CD4-positive, alpha-beta memory T cell (primary cell): Measurements from ENCODE around the gene RERE. TPM values are rescaled to one million over a fixed set of nuclear protein-coding genes. Genes with fewer than 3 reads are reported as not detected.
"Not testable (repeated sequence)": the region's sequence is repeated elsewhere in the genome, so short reads cannot be mapped to it uniquely, and the experiment has no call there.

Experiments used
- CTCF ChIA-PET: fragments of 350-600 bp; sonication (Branson Sonifier 250); formaldehyde crosslinking; loops from one replicate; lab custom pipeline; 2021; ENCODE audit warnings: inconsistent platforms; ENCODE audit not compliant: partially characterized antibody; lab: Charles Lee
- POLR2A ChIA-PET: fragments of 350-600 bp; sonication (Branson Sonifier 250); formaldehyde crosslinking; loops from one replicate; lab custom pipeline; 2021; ENCODE audit not compliant: partially characterized antibody; lab: Charles Lee
- DNase-seq, 5 donors: peaks; one replicate each; pipeline versions ENCODE4 v3.0.0 to v3.0.0-alpha.2; 2020 to 2022; ENCODE audit warnings: mixed read lengths in 1 of 5
- H3K27ac ChIP-seq: one replicate; pipeline ENCODE4 v1.7.0; 2013; ENCODE audit warnings: low read depth, low read length
- H3K27me3 ChIP-seq: 2 replicates; pipeline ENCODE4 v1.7.0; 2013; ENCODE audit warnings: mild to moderate bottlenecking, low read length, moderate library complexity; ENCODE audit not compliant: insufficient read depth
- H3K36me3 ChIP-seq: 2 replicates; pipeline ENCODE4 v1.7.0; 2013; ENCODE audit warnings: mild to moderate bottlenecking, low read length, moderate library complexity; ENCODE audit not compliant: insufficient read depth
- H3K4me1 ChIP-seq: 2 replicates; pipeline ENCODE4 v1.7.0; 2013; ENCODE audit warnings: mild to moderate bottlenecking, low read length, moderate library complexity; ENCODE audit not compliant: insufficient read depth
- H3K4me3 ChIP-seq, 2 donors: one replicate each; pipeline ENCODE4 v1.7.0; 2013; ENCODE audit warnings: low read length in 2 of 2, mild to moderate bottlenecking in 1 of 2
- H3K9me3 ChIP-seq, 2 donors: one replicate each; pipeline ENCODE4 v1.7.0; 2013; ENCODE audit warnings: low read length in 2 of 2, control low read depth in 1 of 2; ENCODE audit not compliant: control insufficient read depth in 1 of 2
- H3K27ac Mint-ChIP-seq, 7 donors: one replicate each; pipeline ENCODE4 v1.8.0; 2020 to 2021; ENCODE audit warnings: mixed read lengths in 7 of 7, mild to moderate bottlenecking in 6 of 7, inconsistent platforms in 3 of 7, moderate library complexity in 3 of 7
- H3K27me3 Mint-ChIP-seq, 2 donors: one replicate each; pipeline ENCODE4 v1.8.0; 2020 to 2021; ENCODE audit warnings: mixed read lengths in 2 of 2
- H3K36me3 Mint-ChIP-seq, 2 donors: one replicate each; pipeline ENCODE4 v1.8.0; 2020 to 2021; ENCODE audit warnings: mixed read lengths in 2 of 2, inconsistent platforms in 1 of 2, mild to moderate bottlenecking in 1 of 2
- H3K4me1 Mint-ChIP-seq, 4 donors: one replicate each; pipeline ENCODE4 v1.8.0; 2020 to 2021; ENCODE audit warnings: mixed read lengths in 4 of 4, mild to moderate bottlenecking in 1 of 4
- H3K4me3 Mint-ChIP-seq, 8 donors: one replicate each; pipeline ENCODE4 v1.8.0; 2020 to 2021; ENCODE audit warnings: mixed read lengths in 8 of 8, mild to moderate bottlenecking in 7 of 8, moderate library complexity in 6 of 8, inconsistent platforms in 3 of 8
- H3K9me3 Mint-ChIP-seq, 8 donors: one replicate each; pipeline ENCODE4 v1.8.0; 2020 to 2021; ENCODE audit warnings: mixed read lengths in 8 of 8, mild to moderate bottlenecking in 5 of 8, inconsistent platforms in 3 of 8, moderate library complexity in 1 of 8
- intact Hi-C: fragments of 100-400 bp; cut with micrococcal nuclease; formaldehyde crosslinking; loops from one replicate; pipeline ENCODE4 v1.15.1; 2023
- polyA plus RNA-seq, 2 donors: library from polyadenylated mRNA; unstranded; fragments of 300-500 nt; fragmentation: Illumina TruSeq; gene quantifications; one replicate each; pipeline ENCODE4 v1.2.3, GENCODE V29; 2021
- total RNA-seq, 2 experiments: library from RNA; stranded (reverse); gene quantifications; one replicate each; pipeline ENCODE4 v1.2.3, GENCODE V29; 2021

RERE gene
- total and polyA plus RNA-seq, 4 experiments from 2014 or later = 0.38 to 117 (median 60.3) TPM

DNA sequence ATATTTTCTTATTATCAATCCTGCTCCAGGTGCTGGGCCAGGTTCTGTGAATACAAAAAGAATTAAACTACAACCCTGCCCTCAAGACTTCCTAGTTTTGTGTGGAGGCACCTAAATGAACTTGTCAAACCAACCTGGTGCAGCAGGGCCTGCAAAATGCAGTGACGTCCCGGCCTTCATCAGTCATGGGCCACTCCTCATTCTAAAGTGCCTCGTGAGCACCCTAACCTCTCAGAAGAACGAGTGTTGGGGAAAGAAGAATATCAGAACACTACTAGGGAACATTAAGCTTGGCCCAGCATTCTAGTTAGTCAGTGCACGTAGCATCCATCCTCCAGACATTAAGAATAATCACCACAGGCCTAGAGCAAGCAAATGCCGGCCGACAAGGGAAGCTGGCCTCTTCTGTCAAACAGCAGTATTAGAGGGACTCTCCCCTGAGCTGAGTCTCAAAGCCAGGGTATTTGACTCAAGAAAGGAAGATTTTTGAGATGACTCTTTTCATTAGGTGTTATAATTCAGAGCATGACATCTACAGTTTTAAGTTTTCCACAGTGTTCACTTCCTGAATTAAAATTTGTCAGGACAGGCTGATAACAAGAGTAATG is 361.6 kb downstream of the RERE start:
- no peak for DNase-seq
- peaks cover 4 to 27% (median 8%) of the 10 kb centered on the region in 4 donors for H3K4me1 Mint-ChIP-seq
- H3K27ac Mint-ChIP-seq = no peak overlapping the region
- no peak overlapping the region for H3K4me3 Mint-ChIP-seq
- ChIA-PET CTCF (no interaction called here), POLR2A (no interaction called here)
- intact Hi-C loops = no loop called here
- peaks cover 2% of the 10 kb centered on the region for H3K4me1 ChIP-seq
- H3K27me3 Mint-ChIP-seq = no peaks in the 10 kb centered on the region
- no peaks in the 10 kb centered on the region for H3K9me3 Mint-ChIP-seq
- H3K27me3 ChIP-seq = no peaks in the 10 kb centered on the region
- H3K4me3 ChIP-seq = no peak overlapping the region
- H3K36me3 Mint-ChIP-seq = peaks cover 3 to 5% of the 10 kb centered on the region in 2 donors
- no peaks in the 10 kb centered on the region for H3K9me3 ChIP-seq
- no peaks in the 10 kb centered on the region for H3K36me3 ChIP-seq
- H3K27ac ChIP-seq = no peak overlapping the region

DNA sequence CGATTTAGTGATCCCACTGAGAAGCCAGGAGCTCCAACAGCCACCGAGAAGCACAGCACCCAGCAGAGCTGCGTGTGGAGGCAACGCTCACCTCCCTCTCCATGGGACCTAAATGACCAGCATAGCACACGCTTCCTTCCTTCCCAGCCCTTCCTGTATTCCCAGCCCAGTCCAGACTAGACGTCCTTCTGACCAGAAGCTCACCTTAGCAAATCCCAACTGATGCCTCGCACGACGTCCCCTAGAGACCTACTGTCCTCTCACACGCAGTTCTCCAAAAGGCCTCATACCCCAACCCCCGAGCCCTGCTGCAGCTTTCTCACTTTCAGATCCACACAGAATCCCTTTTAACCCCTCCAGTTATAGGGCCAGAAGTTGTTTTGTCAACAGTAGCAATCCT is 367.1 kb downstream of the RERE start:
- CTCF ChIA-PET = interaction anchor here (1.8 kb wide), 1 partner anchor 19 kb away, joined by 5 read pairs; no protein-coding TSS in a partner anchor
- H3K27me3 Mint-ChIP-seq = no peaks in the 10 kb centered on the region
- POLR2A ChIA-PET = interaction anchor here (1.0 kb wide), 1 partner anchor 76 kb away, joined by 4 read pairs; no protein-coding TSS in a partner anchor
- no peak for DNase-seq
- H3K4me3 ChIP-seq = no peak overlapping the region
- H3K27ac Mint-ChIP-seq = no peak overlapping the region
- intact Hi-C loops = no loop called here
- H3K36me3 Mint-ChIP-seq = peaks cover 12 to 14% of the 10 kb centered on the region in 2 donors
- H3K4me3 Mint-ChIP-seq = no peak overlapping the region
- H3K4me1 Mint-ChIP-seq = peaks cover 2 to 11% (median 5%) of the 10 kb centered on the region in 4 donors
- peaks cover 5% of the 10 kb centered on the region for H3K4me1 ChIP-seq
- peaks cover 0 to 2% (median 0%) of the 10 kb centered on the region in 8 donors for H3K9me3 Mint-ChIP-seq
- H3K27ac ChIP-seq = no peak overlapping the region
- no peaks in the 10 kb centered on the region for H3K27me3 ChIP-seq
- H3K9me3 ChIP-seq = no peaks in the 10 kb centered on the region
- no peaks in the 10 kb centered on the region for H3K36me3 ChIP-seq

DNA sequence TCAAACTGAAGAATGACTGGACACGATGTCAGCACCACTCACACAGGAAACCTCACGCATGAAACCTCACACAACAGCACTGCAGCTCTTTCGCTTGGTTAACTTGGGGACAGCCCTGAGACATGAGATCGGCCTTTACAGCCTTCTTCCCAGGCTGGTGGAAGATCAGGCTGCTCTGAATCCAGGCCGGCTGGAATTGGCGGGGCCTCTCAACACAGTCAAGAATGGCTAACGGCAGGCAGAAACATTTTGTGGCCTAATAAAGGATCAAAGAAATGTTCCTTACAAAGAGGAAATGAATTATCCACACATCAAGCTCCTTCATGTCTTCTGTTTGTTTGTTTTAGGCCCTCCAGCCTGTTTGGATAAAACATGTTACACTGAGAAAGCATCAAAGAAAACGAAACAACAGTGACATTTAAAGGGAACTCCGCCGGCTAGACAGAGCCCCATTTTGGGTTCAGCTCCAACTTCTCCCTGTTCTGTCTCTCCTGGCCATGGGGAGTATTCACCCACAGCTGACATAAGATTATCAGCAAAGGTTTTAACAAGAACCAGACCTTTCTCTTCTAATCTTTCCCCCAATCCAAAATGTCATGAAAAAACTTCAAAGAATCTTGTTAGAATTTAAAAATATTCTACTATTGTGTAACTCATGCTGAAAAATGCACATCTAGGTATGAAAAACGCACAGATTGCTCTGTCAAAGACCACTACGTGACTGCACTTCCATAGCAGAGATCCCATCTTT is 368.4 kb downstream of the RERE start:
- DNase-seq = no peak
- ChIA-PET CTCF (no interaction called here), POLR2A (interaction anchor here (1.0 to 1.6 kb wide), 2 partner anchors 25 to 77 kb away, joined by 4 read pairs; no protein-coding TSS in a partner anchor)
- no peak overlapping the region for H3K27ac ChIP-seq
- peak overlapping the region in 3 of 8 donors; percentile 30 to 57 (median 34) for H3K4me3 Mint-ChIP-seq
- no peaks in the 10 kb centered on the region for H3K27me3 ChIP-seq
- H3K9me3 ChIP-seq = no peaks in the 10 kb centered on the region
- H3K36me3 ChIP-seq = no peaks in the 10 kb centered on the region
- peaks cover 5% of the 10 kb centered on the region for H3K4me1 ChIP-seq
- H3K27me3 Mint-ChIP-seq = no peaks in the 10 kb centered on the region
- intact Hi-C loops = no loop called here
- no peak overlapping the region for H3K4me3 ChIP-seq
- H3K4me1 Mint-ChIP-seq = peaks cover 2 to 13% (median 5%) of the 10 kb centered on the region in 4 donors
- H3K27ac Mint-ChIP-seq = peak overlapping the region in 3 of 7 donors; percentile 35 to 70 (median 42)
- H3K36me3 Mint-ChIP-seq = peaks cover 12 to 20% of the 10 kb centered on the region in 2 donors
- H3K9me3 Mint-ChIP-seq = peaks cover 0 to 2% (median 0%) of the 10 kb centered on the region in 8 donors

DNA sequence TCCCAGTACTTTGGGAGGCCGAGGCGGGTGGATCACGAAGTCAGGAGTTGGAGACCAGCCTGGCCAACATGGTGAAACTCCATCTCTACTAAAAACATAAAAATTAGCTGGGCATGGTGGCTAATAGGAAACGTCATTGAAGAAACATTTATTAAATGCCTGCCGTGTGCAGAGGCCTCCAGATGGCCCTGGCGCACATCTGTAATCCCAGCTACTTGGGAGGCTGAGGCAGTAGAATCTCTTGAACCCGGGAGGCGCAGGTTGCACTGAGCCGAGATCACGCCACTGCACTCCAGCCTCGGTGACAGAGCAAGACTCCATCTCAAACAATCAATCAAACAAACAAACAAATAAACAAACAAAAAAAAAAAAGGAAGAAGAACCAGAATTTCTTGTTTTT is 368.9 kb downstream of the RERE start:
- H3K36me3 Mint-ChIP-seq = peaks cover 11 to 20% of the 10 kb centered on the region in 2 donors
- H3K9me3 ChIP-seq, H3K4me3 ChIP-seq, intact Hi-C loops, H3K4me1 ChIP-seq, H3K36me3 ChIP-seq, H3K9me3 Mint-ChIP-seq, CTCF ChIA-PET, H3K27me3 Mint-ChIP-seq, DNase-seq, H3K27ac ChIP-seq, H3K27me3 ChIP-seq: not testable (repeated sequence)
- H3K4me3 Mint-ChIP-seq = peak overlapping the region in 1 of 8 donors; percentile 30
- H3K27ac Mint-ChIP-seq = peak overlapping the region in 4 of 7 donors; percentile 35 to 52 (median 42)
- H3K4me1 Mint-ChIP-seq = peaks cover 2 to 13% (median 5%) of the 10 kb centered on the region in 4 donors
- POLR2A ChIA-PET = interaction anchor here (1.6 kb wide), 1 partner anchor 24 kb away, joined by 4 read pairs; no protein-coding TSS in a partner anchor

DNA sequence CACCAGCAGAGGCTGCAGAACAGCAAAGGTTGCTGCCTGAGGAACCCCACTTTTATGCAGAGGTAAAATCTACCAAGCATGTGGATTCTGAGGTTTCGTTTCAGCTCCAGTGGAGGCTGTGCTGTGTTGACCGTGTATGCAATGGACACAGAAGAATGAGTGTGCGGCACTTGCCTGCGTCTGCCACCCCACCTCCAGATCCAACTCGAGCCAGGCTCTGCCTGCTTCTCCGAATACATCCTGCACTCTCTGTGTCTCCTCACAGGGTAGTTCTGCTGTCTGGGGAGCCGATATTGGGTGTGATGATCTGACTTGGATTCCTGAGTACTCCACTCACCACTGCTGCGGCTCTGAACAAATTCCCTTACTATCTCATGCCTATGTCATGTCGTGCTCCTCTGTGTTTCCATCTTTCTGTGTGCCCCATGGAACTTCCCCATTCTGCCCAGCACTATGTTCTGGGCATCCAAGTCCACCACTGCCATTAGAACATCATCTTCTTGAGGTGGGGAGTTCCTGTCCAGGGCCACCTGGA is 369.8 kb downstream of the RERE start:
- H3K27ac ChIP-seq = no peak overlapping the region
- no peak overlapping the region for H3K4me3 Mint-ChIP-seq
- H3K4me1 Mint-ChIP-seq = peaks cover 2 to 13% (median 5%) of the 10 kb centered on the region in 4 donors
- no peak for DNase-seq
- no peaks in the 10 kb centered on the region for H3K27me3 ChIP-seq
- H3K9me3 Mint-ChIP-seq = peaks cover 0 to 4% (median under 1%) of the 10 kb centered on the region in 8 donors
- peaks cover 5% of the 10 kb centered on the region for H3K4me1 ChIP-seq
- H3K27me3 Mint-ChIP-seq = no peaks in the 10 kb centered on the region
- H3K36me3 Mint-ChIP-seq = peaks cover 13 to 23% of the 10 kb centered on the region in 2 donors
- ChIA-PET CTCF (no interaction called here), POLR2A (no interaction called here)
- intact Hi-C loops = no loop called here
- no peak overlapping the region for H3K4me3 ChIP-seq
- H3K36me3 ChIP-seq = no peaks in the 10 kb centered on the region
- H3K27ac Mint-ChIP-seq = no peak overlapping the region
- H3K9me3 ChIP-seq = no peaks in the 10 kb centered on the region

DNA sequence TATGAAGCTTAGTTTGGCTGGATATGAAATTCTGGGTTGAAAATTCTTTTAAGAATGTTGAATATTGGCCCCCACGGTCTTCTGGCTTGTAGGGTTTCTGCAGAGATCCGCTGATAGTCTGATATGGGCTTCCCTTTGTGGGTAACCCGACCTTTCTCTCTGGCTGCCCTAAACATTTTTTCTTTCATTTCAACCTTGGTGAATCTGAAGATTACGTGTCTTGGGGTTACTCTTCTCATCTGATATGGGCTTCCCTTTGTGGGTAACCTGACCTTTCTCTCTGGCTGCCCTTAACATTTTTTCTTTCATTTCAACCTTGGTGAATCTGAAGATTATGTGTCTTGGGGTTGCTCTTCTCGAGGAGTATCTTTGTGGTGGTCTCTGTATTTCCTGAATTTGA is 371.3 kb downstream of the RERE start:
- H3K9me3 ChIP-seq, CTCF ChIA-PET, H3K9me3 Mint-ChIP-seq, H3K4me1 ChIP-seq, DNase-seq, intact Hi-C loops, H3K36me3 ChIP-seq, H3K27me3 Mint-ChIP-seq, H3K27ac ChIP-seq, H3K4me3 ChIP-seq, POLR2A ChIA-PET, H3K27me3 ChIP-seq: not testable (repeated sequence)
- Mint-ChIP-seq H3K27ac (peak overlapping the region in 1 of 7 donors; percentile 14), H3K36me3 (peaks cover 19 to 27% of the 10 kb centered on the region in 2 donors), H3K4me1 (peaks cover 2 to 20% (median 5%) of the 10 kb centered on the region in 4 donors), H3K4me3 (peak overlapping the region in 1 of 8 donors; percentile 31)
